AG09319 (cell line): ENCODE data around the gene UTS2.
A peak's percentile ranks its signal among the peaks of the same experiment; 100 is the strongest.

Source experiments
- DNase-seq: peaks from one replicate; pipeline ENCODE4 v3.0.0-alpha.2; 2010; ENCODE audit warnings: low read depth; ENCODE audit errors: extremely low read depth
- CTCF ChIP-seq: IDR thresholded peaks from 2 replicates; pipeline ENCODE4 v1.5.1; 2011; ENCODE audit warnings: low read depth, mild to moderate bottlenecking, inconsistent platforms, low read length, moderate library complexity

The UTS2 gene

GRCh38 chr1:7862211-7863060, 9.6 kb upstream of the UTS2 start:
- DNase-seq: no peak
- TF ChIP-seq CTCF: no peak

- TF ChIP-seq CTCF: no peak
- no peak for DNase-seq
Measured at GRCh38 chr1:7861452-7861851, 8.6 kb upstream of the UTS2 start.

- no peak for TF ChIP-seq CTCF
- DNase-seq: no peak
Measured at GRCh38 chr1:7860130-7860529, 7.3 kb upstream of the UTS2 start.

GRCh38 chr1:7859406-7859805, 6.5 kb upstream of the UTS2 start:
- no peak for DNase-seq

GRCh38 chr1:7857985-7858384, 5.1 kb upstream of the UTS2 start:
- DNase-seq: no peak
- TF ChIP-seq CTCF: no peak

More at GRCh38 chr1:7859406-7859805, 6.5 kb upstream of the UTS2 start:
- TF ChIP-seq CTCF: no peak

- no peak for DNase-seq
- no peak for TF ChIP-seq CTCF
Measured at GRCh38 chr1:7857000-7857399, 4.1 kb upstream of the UTS2 start.

- no peak for DNase-seq
- peak; percentile 27 for TF ChIP-seq CTCF
Measured at GRCh38 chr1:7856345-7856744, 3.5 kb upstream of the UTS2 start.
